Uterus (tissue), 2 donors: ENCODE measurements around the gene MED27.

Experiments
- CTCF ChIP-seq, 4 experiments: fragments of 200-600 bp in 2 of 4; fragments of 450-650 bp in 2 of 4; sonication (generic) in 2 of 4; IDR thresholded peaks; one replicate each; pipeline ENCODE4 v1.5.1; 2016 to 2019; ENCODE audit warnings: antibody characterized with exemption in 4 of 4, mild to moderate bottlenecking in 2 of 4, moderate library complexity in 1 of 4
- POLR2A ChIP-seq, 2 donors: fragments of 450-650 bp; IDR thresholded peaks; one replicate each; pipeline ENCODE4 v1.6.1; 2016; ENCODE audit warnings: antibody characterized with exemption in 2 of 2, mild to moderate bottlenecking in 1 of 2, moderate library complexity in 1 of 2

GRCh38 chr9:132048201-132048600 is 31.5 kb downstream of the MED27 start:
- no peak for TF ChIP-seq CTCF (IDR thresholded peaks at IDR 0.05)
- TF ChIP-seq POLR2A (IDR thresholded peaks at IDR 0.05): no peak
